ENCODE results near the gene CARD11.

Gene CARD11

DNA sequence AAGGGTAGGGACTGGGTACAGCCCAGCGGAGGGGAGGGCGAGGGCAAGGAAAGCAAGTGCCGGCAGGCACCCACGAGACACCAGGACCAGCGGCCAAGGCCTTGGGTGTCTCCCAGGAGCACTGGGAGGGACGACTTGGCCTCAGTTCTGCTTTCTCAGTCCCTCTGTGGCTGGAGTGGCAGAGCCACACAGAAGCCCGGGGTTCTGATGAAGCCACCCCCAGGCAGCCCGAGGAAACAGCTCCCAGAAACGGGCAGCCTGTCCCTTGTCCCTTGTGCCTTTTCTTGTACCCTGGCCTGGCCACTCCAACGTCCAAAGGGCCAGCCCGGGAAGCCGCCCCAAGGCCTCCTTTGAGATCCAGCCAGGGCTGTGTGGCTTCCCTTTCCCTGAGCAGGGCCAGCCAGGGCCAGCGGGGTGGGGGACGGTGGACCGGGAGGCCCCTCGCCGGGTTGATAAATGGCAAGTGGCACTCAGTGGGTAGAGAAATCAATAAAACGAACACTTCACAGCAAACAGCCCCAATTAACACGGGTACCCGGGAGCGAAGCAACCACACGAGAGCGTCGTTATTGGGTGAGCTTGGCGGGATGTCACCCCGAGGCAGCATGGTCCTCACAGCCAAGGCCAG lies 129.8 kb downstream of the CARD11 start:
- TF ChIP-seq POLR2A (IDR thresholded peaks at IDR 0.05; ENCODE audit: low read length) (no peak), GATA1 (IDR thresholded peaks at IDR 0.05; ENCODE audit: low read depth, low read length) (no peak)

GRCh38 chr7:2912684-2913439 lies 130.8 kb downstream of the CARD11 start:
- TF ChIP-seq POLR2A (IDR thresholded peaks at IDR 0.05; ENCODE audit: low read length) (no peak), GATA1 (IDR thresholded peaks at IDR 0.05; ENCODE audit: low read depth, low read length) (no peak)
- DNase-seq = no peak

More for the DNA sequence above, 129.8 kb downstream of the CARD11 start:
- no peak for DNase-seq

GRCh38 chr7:2911466-2911865 lies 132.2 kb downstream of the CARD11 start:
- TF ChIP-seq POLR2A (IDR thresholded peaks at IDR 0.05; ENCODE audit: low read length) (no peak), GATA1 (IDR thresholded peaks at IDR 0.05; ENCODE audit: low read depth, low read length) (no peak)
- no peak for DNase-seq

GRCh38 chr7:2909471-2910039 lies 134.1 kb downstream of the CARD11 start:
- no peak for DNase-seq
- no peak for TF ChIP-seq POLR2A (IDR thresholded peaks at IDR 0.05; ENCODE audit: low read length)
- TF ChIP-seq GATA1 (IDR thresholded peaks at IDR 0.05; ENCODE audit: low read depth, low read length) = no peak

- TF ChIP-seq POLR2A (IDR thresholded peaks at IDR 0.05; ENCODE audit: low read length) (no peak), GATA1 (IDR thresholded peaks at IDR 0.05; ENCODE audit: low read depth, low read length) (no peak)
- no peak for DNase-seq
These were observed 134.6 kb downstream of the CARD11 start for GRCh38 chr7:2909043-2909442.

DNA sequence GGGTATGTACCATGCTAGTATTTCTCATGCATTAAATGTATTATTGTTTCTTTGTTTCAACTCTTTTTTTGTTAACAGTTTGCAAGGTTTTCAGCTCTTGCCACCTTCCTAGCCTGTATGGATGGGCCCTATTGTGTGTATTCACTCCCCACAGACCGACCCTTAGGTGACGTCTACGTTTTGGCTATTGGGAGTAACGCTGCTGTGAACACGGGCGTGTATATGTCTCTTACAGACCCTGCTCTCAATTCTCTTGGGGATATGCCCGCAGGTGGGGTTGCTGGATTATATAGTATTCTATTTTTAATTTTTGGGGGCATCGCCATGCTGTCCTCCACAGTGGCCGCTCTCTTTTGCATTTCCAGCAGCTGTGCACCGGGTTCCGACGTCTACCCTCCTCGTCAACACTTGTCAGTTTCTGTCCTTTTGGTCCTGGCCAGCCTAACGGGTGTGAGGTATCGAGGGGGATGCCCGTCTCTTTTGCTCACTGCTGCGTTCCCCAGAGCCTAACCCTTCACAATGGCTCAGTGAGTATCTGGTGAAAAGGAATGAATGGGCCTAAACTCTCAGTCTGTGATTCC lies 135.5 kb downstream of the CARD11 start:
- no peak for DNase-seq
- no peak for TF ChIP-seq POLR2A (IDR thresholded peaks at IDR 0.05; ENCODE audit: low read length)
- no peak for TF ChIP-seq GATA1 (IDR thresholded peaks at IDR 0.05; ENCODE audit: low read depth, low read length)

GRCh38 chr7:2906197-2906931 lies 137.3 kb downstream of the CARD11 start:
- DNase-seq = no peak
- TF ChIP-seq GATA1 (IDR thresholded peaks at IDR 0.05; ENCODE audit: low read depth, low read length) (no peak), POLR2A (IDR thresholded peaks at IDR 0.05; ENCODE audit: low read length) (no peak)

DNA sequence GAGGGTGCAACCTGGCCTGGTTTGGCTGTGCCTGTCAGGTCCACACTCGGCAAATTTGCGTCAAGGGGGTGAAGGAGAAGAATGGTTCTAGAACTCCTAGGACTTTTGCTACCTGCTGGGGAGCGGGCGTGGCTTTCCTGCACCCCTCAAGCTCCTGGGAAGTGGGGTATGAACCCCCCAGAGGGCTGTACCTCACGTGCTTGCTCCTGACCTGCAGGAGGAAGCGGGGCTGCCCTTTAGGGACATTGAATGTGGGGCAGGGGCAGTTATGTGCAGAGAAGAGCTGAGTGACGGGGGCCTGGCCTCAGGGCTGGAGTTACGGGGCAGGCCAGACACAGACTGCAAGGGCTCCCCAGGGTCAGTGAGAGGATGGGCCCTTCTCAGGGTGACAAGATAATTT lies 138.2 kb downstream of the CARD11 start:
- DNase-seq = no peak
- TF ChIP-seq POLR2A (IDR thresholded peaks at IDR 0.05; ENCODE audit: low read length) (no peak), GATA1 (IDR thresholded peaks at IDR 0.05; ENCODE audit: low read depth, low read length) (no peak)

- TF ChIP-seq POLR2A (IDR thresholded peaks at IDR 0.05; ENCODE audit: low read length) = no peak
- TF ChIP-seq GATA1 (IDR thresholded peaks at IDR 0.05; ENCODE audit: low read depth, low read length) = no peak
- DNase-seq = no peak
These were observed 138.6 kb downstream of the CARD11 start for GRCh38 chr7:2905027-2905426.

GRCh38 chr7:2904202-2904601 lies 139.5 kb downstream of the CARD11 start:
- no peak for DNase-seq

GRCh38 chr7:2903682-2904162 lies 139.9 kb downstream of the CARD11 start:
- TF ChIP-seq GATA1 (IDR thresholded peaks at IDR 0.05; ENCODE audit: low read depth, low read length) (no peak), POLR2A (IDR thresholded peaks at IDR 0.05; ENCODE audit: low read length) (no peak)

More at GRCh38 chr7:2904202-2904601, 139.5 kb downstream of the CARD11 start:
- no peak for TF ChIP-seq POLR2A (IDR thresholded peaks at IDR 0.05; ENCODE audit: low read length)

DNA sequence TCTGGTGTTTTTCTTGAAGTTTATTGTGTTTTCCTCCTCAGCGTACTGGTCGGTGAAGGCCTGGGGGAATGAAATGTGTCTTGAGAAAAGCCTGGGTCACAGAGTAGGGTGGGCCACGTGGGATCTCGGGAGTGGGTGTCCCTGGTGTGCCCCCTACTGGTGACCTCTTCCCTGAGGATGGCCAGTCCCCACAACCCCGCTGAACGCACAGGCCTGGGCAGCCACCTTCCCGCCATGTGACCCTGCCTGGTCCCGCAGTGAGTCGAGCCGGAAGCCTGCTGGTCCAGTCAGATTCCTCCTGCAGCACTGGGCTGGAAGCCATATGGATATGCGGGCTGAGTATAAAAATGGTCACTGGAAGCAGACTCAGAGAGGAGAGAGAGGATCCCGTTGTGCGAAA lies 146.6 kb downstream of the CARD11 start:
- no peak for TF ChIP-seq GATA1 (IDR thresholded peaks at IDR 0.05; ENCODE audit: low read depth, low read length)

More at GRCh38 chr7:2903682-2904162, 139.9 kb downstream of the CARD11 start:
- DNase-seq = no peak

DNA sequence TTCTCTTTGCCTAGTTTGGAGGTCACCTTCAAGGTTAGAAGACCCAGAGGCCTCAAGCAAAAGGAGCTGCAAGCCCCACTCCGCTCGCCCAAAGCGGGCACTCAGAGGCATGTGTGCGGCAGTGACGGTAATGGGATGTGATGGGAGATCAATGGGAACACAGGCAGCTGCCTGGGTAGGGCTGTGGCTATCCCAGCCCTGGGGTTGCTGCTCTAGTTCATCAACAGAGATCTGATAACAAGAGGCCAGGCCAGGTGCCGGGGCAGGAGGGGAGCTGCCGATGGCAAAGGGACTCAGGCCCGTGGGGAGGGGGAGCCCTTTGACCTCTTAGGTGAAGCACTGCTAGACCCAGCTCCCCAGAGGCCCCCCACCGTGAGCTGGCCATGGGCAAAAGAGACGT lies 147.5 kb downstream of the CARD11 start:
- TF ChIP-seq GATA1 (IDR thresholded peaks at IDR 0.05; ENCODE audit: low read depth, low read length) = no peak
- no peak for TF ChIP-seq POLR2A (IDR thresholded peaks at IDR 0.05; ENCODE audit: low read length)
- DNase-seq = no peak

More for the DNA sequence above, 146.6 kb downstream of the CARD11 start:
- no peak for DNase-seq
